ENCODE results near the gene KRT82. TPM values are rescaled to one million over a fixed set of nuclear protein-coding genes. Genes with fewer than 3 reads are reported as not detected.

Gene KRT82
- polyA plus RNA-seq, 1 experiment, result not detected

- ChIA-PET CTCF (interaction anchor here (2.8 kb wide), 1 partner anchor 31 kb away, joined by 9 read pairs; no protein-coding TSS in a partner anchor), POLR2A (no interaction called here)
- no peak overlapping the region for H3K27ac ChIP-seq (ENCODE audit: low read depth, low read length)
- no peak for TF ChIP-seq CTCF (IDR thresholded peaks at IDR 0.05; ENCODE audit: low read depth, low read length)
- no peak for DNase-seq (ENCODE audit: low read depth, low spot score)
- H3K27me3 ChIP-seq (ENCODE audit: control insufficient read depth, insufficient read depth, low read length), result peaks cover 11% of the 10 kb centered on the region
- no peaks in the 10 kb centered on the region for H3K9me3 ChIP-seq (ENCODE audit: control insufficient read depth, insufficient read depth, low read length)
- no peak overlapping the region for H3K4me3 ChIP-seq (ENCODE audit: low read depth, low read length)
These were observed 3.1 kb downstream of the KRT82 start for GRCh38 chr12:52402873-52403540.

- TF ChIP-seq CTCF (IDR thresholded peaks at IDR 0.05; ENCODE audit: low read depth, low read length), result no peak
- H3K27ac ChIP-seq (ENCODE audit: low read depth, low read length), result no peak overlapping the region
- H3K4me3 ChIP-seq (ENCODE audit: low read depth, low read length), result no peak overlapping the region
- peaks cover 10% of the 10 kb centered on the region for H3K27me3 ChIP-seq (ENCODE audit: control insufficient read depth, insufficient read depth, low read length)
- ChIA-PET POLR2A (no interaction called here), CTCF (interaction anchor here (2.8 kb wide), 1 partner anchor 30 kb away, joined by 9 read pairs; no protein-coding TSS in a partner anchor)
- no peak for DNase-seq (ENCODE audit: low read depth, low spot score)
- H3K9me3 ChIP-seq (ENCODE audit: control insufficient read depth, insufficient read depth, low read length), result no peaks in the 10 kb centered on the region
These were observed 3.8 kb downstream of the KRT82 start for GRCh38 chr12:52402377-52402776.

- DNase-seq (ENCODE audit: low read depth, low spot score), result no peak
- no peak overlapping the region for H3K27ac ChIP-seq (ENCODE audit: low read depth, low read length)
- H3K27me3 ChIP-seq (ENCODE audit: control insufficient read depth, insufficient read depth, low read length), result peaks cover 14% of the 10 kb centered on the region
- ChIA-PET CTCF (interaction anchor here (0.6 to 2.8 kb wide), 2 partner anchors 29 to 289 kb away, joined by 3 to 9 read pairs; no protein-coding TSS in a partner anchor), POLR2A (no interaction called here)
- no peaks in the 10 kb centered on the region for H3K9me3 ChIP-seq (ENCODE audit: control insufficient read depth, insufficient read depth, low read length)
- no peak for TF ChIP-seq CTCF (IDR thresholded peaks at IDR 0.05; ENCODE audit: low read depth, low read length)
- no peak overlapping the region for H3K4me3 ChIP-seq (ENCODE audit: low read depth, low read length)
These were observed 4.2 kb downstream of the KRT82 start for GRCh38 chr12:52401926-52402325.

GRCh38 chr12:52401526-52401925 lies 4.6 kb downstream of the KRT82 start:
- ChIA-PET CTCF (interaction anchor here (0.6 to 2.8 kb wide), 2 partner anchors 29 to 290 kb away, joined by 3 to 9 read pairs; no protein-coding TSS in a partner anchor), POLR2A (no interaction called here)
- H3K4me3 ChIP-seq (ENCODE audit: low read depth, low read length), result no peak overlapping the region
- no peak for DNase-seq (ENCODE audit: low read depth, low spot score)
- TF ChIP-seq CTCF (IDR thresholded peaks at IDR 0.05; ENCODE audit: low read depth, low read length), result no peak
- peaks cover 18% of the 10 kb centered on the region for H3K27me3 ChIP-seq (ENCODE audit: control insufficient read depth, insufficient read depth, low read length)
- no peaks in the 10 kb centered on the region for H3K9me3 ChIP-seq (ENCODE audit: control insufficient read depth, insufficient read depth, low read length)
- no peak overlapping the region for H3K27ac ChIP-seq (ENCODE audit: low read depth, low read length)

GRCh38 chr12:52400906-52401305 lies 5.2 kb downstream of the KRT82 start:
- H3K4me3 ChIP-seq (ENCODE audit: low read depth, low read length), result no peak overlapping the region
- H3K27me3 ChIP-seq (ENCODE audit: control insufficient read depth, insufficient read depth, low read length), result peaks cover 20% of the 10 kb centered on the region
- H3K9me3 ChIP-seq (ENCODE audit: control insufficient read depth, insufficient read depth, low read length), result no peaks in the 10 kb centered on the region
- ChIA-PET POLR2A (no interaction called here), CTCF (interaction anchor here (2.8 kb wide), 1 partner anchor 28 kb away, joined by 9 read pairs; no protein-coding TSS in a partner anchor)
- no peak for TF ChIP-seq CTCF (IDR thresholded peaks at IDR 0.05; ENCODE audit: low read depth, low read length)
- H3K27ac ChIP-seq (ENCODE audit: low read depth, low read length), result no peak overlapping the region
- no peak for DNase-seq (ENCODE audit: low read depth, low spot score)

Data from AG04450 (cell line).